GM12872 (cell line): Measurements from ENCODE around the gene DAPL1.

ENCODE experiments used
- CTCF ChIP-seq: IDR thresholded peaks from 3 replicates; pipeline ENCODE4 v1.5.1; 2011; ENCODE audit warnings: low read depth, mild to moderate bottlenecking, low read length, moderate library complexity; ENCODE audit not compliant: insufficient read depth

Gene DAPL1

DNA sequence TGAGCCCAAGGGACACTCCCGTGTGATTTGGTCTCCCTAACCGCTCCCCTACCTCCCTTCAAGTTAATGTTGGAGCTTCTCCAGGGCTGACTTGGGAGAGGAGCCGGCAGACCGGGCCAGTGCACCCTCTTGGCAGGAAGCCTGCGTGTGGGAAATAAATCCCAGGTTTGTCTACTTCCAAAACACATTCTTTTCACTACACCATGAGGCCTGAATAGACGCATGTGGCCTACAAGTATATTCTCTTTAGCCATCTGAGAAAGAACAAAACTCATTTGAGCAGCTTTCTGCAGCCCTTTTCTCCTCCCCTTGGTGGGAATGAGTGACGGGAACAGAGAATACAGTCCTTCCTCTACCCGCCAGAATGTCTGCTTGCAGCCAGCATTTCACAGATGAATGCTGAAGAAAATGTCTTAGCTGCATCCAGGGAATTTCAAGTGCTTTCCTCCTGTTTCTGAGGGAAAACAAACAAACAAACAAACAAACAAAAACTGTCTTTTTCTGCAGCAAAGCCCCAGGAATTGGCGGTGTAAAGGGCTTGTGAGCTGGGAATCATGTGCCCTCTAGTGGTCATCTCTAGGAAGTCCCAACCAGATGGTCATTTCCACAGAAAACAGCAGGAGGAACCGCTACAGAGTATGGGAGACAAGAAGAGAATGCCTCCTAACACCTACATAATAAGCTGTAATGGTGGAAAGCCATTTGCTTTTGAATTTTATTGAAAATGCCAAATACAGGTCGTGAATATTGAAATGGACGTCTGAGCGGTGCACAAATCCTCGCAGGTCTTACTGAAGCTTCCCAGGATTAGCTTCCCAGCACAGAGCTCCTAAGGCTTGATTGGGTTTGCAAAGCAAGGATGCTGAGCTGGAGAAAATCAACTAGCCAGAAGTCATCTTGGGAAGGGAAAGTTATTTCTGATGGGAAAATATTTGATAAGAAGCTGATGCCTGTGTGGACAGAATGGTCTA is 41.2 kb upstream of the DAPL1 start:
- TF ChIP-seq CTCF = peak; percentile 88

DNA sequence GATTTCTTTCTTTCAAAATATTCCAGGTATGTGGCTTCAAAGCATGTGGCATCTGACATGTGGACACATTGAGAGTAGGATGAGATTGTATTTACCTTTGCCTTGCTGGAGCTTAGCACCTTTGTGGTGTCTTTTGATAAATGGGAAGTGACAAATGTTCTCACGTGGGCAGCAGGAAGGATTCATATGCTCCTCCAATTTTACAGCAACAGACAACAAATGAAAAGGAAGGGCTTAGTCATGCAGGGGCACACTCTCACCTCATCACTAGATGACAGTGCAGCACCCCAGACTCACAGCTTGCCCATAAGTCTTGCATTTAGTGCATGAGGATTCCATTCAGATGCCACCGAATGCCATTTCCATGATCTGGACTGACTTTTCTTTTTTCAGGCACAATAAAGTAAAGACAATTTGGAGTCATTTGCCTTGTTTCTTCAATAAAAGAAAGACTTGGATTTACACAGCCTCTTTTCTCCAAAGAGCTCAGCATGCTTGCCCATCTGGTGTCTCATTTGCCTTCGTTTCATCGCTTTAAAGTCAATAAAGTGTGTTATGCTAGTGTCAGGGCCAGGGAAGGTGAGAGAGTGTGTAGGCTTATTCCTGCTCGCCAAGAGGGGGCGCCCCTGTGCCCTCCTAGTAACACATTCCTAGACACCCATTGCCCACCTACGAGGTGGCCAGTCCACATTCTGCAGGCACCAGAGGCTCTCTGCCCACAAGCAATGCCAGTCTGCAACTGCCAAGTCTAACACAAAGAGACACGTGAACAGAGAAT is 39.6 kb upstream of the DAPL1 start:
- TF ChIP-seq CTCF = peak; percentile 45; the same call in 1 of the 3 replicates

GRCh38 chr2:158756331-158756730 is 38.8 kb upstream of the DAPL1 start:
- TF ChIP-seq CTCF = no peak

DNA sequence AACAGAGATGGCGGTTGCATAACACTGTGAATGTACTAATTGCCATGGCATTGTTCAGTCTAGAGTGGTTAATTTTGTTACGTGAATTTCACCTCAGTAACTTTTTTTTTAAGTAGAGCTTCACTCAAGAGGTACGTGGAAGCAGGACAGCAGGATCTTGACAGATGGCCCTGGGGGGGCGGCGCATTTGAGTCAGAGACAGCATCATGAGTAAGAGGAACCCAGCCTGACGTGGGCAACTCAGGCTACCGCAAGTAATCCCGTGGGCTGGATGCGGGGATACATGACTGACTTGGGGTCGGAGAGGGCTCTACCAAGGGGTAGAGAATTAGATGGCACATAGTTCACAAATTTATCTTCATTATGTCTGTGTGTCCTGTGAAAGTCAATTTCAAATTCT is 38.1 kb upstream of the DAPL1 start:
- no peak for TF ChIP-seq CTCF

- no peak for TF ChIP-seq CTCF
These were observed 34.2 kb upstream of the DAPL1 start for GRCh38 chr2:158760887-158761286.

DNA sequence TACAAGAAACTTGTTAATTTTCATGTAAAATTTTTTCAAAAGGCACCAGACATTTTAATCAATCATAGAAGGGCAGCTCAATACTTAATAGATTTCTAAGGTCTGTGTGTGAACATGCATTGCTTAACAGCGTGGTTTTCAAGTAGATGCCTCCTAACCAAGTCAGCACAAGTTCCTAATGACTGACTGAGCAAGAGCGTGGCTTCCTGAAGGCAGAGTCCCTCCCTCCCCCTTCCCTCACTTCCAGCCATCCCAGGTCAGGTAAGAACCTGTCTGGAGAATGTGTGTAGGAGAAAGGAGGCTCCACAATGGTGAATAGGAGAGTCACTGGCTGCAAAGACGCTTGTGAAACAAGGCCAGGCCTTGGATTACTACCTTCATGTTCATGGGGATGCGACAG is 33.5 kb upstream of the DAPL1 start:
- TF ChIP-seq CTCF = no peak

GRCh38 chr2:158762336-158762735 is 32.8 kb upstream of the DAPL1 start:
- TF ChIP-seq CTCF = no peak
